ENCODE results near the gene NRN1.
"Not testable (repeated sequence)": the region's sequence is repeated elsewhere in the genome, so short reads cannot be mapped to it uniquely, and the experiment has no call there.

NRN1 gene, protein sequence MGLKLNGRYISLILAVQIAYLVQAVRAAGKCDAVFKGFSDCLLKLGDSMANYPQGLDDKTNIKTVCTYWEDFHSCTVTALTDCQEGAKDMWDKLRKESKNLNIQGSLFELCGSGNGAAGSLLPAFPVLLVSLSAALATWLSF

DNA sequence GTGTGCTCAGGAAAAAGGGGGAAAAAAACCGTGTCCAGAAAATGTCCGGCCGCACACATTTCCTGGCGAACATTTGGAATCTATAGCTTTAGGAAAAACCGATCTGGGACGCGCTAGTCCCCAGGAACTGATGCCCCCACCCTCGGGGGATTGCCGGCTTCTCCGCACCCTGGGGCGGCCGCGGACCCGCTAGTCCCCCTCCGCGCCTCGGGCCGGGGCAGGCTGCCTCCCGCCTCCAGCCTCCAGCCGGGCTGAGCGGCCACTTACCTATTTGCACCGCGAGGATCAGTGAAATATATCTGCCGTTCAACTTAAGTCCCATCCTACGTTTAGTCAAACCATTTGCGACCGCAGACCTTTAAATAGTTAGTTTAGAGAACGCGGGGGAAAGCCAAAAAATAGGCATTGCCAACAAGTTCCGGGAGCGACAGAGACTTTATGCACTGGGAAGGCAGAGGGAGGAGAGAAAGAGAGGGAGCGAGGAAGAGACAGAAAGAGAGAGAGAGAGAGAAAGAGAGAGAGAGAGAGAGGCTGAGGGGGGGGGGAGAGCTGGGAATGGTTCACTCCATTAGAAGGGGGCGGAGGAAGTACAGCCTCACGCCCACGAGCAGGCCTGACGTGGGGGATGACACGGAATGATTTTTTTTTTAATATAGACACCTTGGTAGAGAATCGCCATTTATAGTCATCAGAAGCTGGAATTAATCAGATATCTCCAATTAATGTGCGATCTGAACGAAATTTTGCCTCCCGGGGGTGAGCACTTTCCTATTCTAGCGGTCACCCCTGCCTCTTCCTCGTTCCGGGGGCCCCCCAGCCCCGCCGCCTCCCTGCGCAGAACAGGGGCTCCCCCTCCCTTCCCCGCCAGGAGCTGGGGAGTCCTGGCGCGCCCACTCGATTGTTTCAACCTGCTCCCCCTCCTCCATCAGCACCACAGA lies at the start of gene NRN1:
Gene NRN1 (minus strand): TSS at position 498 of the 938 bp plus-strand sequence. CDS start 176 bp downstream, at position 322.
- DNase-seq (ENCODE audit: low read depth), result no peak

GRCh38 chr6:6052216-6052615 lies 45.5 kb upstream of the NRN1 start:
- no peak for DNase-seq (ENCODE audit: low read depth)

DNA sequence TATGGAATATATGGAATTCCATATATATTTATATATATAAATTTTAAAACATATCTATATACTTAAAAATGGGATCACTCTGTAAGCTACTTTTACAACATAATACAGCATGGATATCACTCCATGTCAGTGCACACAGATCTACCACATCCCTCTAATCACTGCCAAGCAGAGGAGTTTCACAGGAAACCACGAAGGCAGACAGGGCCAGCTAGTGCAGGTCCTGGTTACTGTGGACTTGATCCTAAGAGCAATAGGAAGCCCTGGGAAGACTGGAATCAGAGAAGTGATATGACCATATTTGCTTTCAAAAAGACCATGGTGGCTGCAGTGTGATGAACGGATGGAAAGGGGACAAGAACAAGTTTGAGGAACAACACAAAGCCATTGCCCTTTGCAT lies 40.0 kb upstream of the NRN1 start:
- no peak for DNase-seq (ENCODE audit: low read depth)

DNA sequence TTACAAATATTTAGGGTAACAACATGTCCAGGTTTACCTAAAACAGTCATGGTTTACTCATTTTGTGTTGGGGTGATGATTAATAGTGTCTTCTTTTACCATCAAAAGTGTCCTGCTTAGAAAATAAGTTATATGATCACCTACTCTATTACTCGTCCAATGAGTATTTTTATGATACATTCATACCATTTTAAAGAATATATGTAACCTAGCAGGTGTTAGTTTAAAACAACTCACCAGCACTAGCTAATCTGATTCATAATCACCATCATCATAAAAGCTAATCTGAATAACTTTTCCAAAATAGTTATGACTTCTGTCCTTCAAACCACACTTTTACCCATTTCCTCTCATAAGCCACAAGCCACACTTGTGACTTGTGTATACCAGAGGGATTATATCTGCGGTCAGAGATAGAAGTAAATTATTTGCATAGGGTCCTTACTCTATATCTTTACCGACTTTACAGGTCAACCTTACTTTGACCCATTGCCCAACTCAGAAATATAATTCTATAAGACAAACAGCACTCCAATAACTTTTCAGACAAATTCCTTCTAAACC lies 33.3 kb upstream of the NRN1 start:
- no peak for DNase-seq (ENCODE audit: low read depth)

DNA sequence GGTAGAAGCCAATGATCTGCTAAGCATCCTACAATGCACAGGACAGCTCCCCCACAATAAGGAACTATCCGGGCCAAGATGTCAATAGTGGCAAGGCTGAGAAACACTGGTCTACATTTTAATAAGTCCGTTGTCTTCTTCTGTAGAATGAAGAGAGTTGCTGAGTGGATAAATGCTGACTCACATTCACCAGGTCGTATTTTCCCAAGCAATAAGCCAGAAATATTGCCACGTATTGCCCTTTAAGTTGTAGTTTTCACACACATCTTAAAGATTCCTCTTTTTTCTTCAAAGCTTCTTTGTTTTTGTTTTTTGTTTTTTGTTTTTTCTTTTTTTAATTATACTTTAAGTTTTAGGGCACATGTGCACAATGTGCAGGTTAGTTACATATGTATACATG lies 30.5 kb upstream of the NRN1 start:
- DNase-seq (ENCODE audit: low read depth), result no peak

- no peak for DNase-seq (ENCODE audit: low read depth)
Observed at GRCh38 chr6:6033858-6034257, 27.1 kb upstream of the NRN1 start.

DNA sequence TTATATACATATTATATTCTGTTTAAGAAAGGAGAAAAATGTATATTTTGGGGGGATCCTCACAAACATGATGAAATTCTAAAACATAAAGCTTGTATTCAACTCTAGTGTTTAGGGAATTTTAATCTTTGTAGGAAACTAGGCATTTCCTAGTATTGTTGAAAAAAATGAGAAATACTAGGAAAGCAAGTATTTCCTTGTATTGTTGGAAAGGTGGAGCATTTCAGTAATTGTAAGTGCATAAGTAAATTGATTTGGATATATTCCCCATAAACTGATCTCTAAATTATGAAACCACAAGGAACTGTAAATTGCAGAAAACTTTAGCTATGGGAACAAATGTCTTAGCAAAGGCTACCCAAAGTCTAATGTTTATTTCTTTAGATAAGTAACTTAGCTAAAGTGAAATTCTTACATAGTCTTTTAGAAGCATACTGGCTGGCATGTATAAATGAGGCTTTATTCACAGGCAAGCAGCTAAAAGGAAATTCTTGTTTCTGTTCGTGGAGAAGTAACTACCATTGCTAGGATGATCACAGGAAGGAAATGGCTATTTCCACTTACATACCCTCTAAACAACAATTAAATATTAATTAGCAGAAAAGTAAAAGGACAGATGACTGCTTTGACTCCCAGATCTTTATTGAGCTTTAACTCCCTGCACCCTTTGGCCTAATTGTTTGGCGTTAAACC lies 19.9 kb upstream of the NRN1 start:
- DNase-seq (ENCODE audit: low read depth), result no peak

- DNase-seq (ENCODE audit: low read depth), result no peak
Observed at GRCh38 chr6:6025736-6026135, 19.0 kb upstream of the NRN1 start.

DNA sequence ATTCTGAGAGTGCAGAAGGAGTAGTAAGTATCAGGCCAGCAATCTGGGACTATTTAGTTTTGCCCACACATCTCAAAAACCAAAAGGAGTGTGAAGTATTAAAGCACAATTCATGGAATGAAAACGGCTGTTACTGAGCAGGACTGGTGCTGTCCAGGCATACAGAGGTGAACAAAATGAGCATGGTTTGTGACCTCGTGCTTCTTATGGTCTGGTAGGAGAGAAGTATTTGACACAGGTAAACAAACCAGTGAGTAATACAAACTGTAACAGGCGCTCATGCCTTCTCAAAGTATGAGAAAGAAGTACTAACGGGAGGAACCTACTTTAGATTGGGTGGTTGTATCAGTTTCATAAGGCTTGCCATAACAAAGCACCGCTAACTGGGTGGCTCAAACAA lies 17.5 kb upstream of the NRN1 start:
- no peak for DNase-seq (ENCODE audit: low read depth)

- DNase-seq (ENCODE audit: low read depth), result not testable (repeated sequence)
Observed at GRCh38 chr6:6022841-6023240, 16.1 kb upstream of the NRN1 start.

GRCh38 chr6:6008648-6009421 lies 2.1 kb upstream of the NRN1 start:
- DNase-seq (ENCODE audit: low read depth), result no peak

DNA sequence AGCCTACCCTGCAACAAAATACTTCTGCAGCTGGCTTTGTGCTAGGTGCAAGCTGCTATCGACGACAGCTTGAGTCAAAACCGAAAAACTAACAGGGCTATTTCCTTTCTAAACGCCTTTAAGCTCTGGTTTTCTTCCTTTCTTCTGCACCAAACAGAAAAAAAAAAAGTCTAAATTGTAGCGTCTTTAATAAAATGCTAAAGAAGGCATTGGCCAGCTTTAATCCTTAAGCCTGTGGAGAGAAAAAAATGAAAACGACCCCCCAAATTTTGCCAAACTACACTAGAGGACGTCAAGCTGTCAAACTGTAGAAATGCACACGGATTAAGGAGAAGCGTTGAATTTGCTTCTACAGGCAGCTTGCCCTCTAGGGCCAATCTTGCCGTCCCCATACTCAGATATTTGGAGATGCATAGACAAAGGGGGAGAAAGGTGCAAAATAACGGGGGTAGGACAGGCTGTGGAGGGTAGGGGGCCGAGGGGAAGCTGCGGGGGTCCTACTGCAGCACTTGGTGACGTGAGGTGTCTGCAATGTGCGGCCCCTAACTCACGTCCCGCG lies 1.4 kb upstream of the NRN1 start:
- DNase-seq (ENCODE audit: low read depth), result no peak

DNA sequence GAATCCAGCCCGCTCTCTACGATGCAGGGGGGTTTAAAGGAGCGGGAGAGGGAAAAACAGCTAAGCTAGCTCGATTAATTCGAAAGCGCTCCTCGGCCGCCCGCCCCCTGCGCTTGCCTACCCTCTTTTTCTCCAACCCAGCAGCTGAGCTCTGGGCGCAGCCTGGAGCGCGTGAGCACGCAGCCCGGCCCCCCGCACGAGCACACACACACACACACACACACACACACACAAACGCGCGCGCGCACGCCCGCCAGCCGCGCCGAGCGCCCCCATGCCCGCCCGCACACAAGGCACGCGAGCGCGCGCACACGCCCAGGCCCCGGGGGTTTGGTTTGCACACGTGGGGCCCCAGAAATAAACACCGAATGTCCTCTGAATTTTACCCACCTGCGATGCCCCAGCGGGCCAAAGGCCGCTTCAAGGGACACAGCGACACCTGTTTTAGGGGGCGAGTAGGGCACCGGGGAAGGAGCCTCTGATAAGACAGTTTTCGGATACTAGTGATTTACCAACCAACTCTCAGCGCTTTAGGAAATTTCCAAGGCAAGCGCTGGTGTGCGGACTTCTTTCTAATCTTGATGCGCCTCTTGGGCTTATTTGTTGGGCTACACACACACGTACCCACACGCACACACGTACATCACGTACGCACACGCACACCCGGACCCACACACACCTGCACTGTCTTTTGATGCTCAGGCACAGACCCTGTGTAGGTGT lies 802 bp upstream of the NRN1 start:
- DNase-seq (ENCODE audit: low read depth), result no peak

- DNase-seq (ENCODE audit: low read depth), result no peak
Observed at GRCh38 chr6:6006006-6006427, 708 bp downstream of the NRN1 start.

DNA sequence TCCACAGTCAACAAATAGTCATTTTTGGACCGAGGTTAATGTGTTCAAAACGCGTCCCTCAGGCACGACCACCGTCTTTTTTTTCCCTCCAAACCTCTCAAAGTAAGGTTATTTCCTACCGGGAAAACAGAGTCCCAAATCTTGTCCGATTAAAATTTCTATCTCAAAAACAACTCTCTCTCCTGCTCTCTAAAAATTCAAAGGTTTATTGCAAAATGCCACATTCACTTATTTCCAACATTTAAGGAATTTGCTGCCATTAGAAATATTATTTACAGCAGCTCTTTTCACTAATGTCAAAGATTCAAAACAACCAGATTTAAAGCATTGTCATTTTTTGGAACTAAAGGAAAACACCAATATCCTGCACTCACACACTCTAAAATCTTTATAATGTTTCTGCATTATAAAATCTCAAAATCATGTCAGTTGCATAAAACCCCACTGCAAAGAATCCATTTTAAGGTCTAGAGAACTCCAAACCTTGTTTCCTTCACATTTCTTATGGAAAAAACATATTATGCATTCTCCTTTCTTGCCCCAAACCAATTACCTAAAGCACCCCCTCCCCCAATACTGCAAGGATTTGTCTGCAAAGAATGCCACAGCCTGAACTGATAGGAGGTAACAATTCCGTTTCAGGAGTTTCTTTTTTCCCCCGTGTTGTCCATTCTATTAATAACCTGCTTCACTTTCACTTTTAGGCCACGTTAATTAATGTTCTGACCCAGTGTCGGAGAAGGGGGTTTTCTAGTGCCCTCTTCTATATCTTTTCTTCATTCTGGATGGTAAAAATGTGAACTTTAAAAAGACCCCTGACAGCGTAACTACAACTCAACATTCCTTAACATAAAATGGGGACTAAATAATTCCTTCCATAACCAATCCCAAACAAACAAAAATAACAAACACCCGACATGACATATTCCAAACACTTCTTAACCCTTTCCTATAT lies 1.4 kb downstream of the NRN1 start:
- DNase-seq (ENCODE audit: low read depth), result no peak

- no peak for DNase-seq (ENCODE audit: low read depth)
Observed at GRCh38 chr6:6004390-6004995, 2.2 kb downstream of the NRN1 start.

DNA sequence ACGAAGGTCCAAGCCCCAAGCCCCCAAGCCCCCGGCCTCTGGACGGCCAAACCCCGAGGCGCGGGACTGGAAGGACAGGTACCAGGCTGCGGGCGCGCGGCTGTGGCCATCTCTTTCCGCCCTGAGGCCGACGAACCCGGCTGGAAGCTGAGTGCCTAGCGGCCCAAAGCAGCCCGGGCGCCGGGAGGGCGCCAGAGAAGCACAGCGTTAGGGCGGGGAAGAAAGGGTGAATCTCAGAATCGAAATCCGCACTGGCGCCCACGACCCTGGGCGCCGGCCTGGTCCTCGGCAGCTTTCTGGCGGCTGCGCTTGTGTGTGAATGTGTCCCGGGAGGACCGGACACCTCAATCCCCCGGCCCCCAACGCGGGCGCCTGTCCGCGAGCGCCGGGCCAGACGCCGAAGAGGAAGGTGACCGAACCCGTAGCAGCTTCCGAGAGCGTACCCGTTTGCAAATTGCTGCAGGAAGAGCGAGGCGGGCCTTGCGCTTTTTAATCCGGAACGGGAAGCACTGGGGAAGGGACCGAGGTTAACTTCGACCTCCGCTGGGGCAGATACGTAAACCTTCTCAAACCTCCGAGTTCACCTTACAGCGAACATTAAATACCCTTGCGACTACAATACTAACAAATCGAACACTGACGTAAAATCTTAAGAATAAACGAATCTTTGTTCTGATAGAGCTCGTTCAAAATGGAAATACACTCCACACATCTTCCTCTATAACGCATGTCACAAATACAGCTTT lies 2.9 kb downstream of the NRN1 start:
- DNase-seq (ENCODE audit: low read depth), result no peak

DNA sequence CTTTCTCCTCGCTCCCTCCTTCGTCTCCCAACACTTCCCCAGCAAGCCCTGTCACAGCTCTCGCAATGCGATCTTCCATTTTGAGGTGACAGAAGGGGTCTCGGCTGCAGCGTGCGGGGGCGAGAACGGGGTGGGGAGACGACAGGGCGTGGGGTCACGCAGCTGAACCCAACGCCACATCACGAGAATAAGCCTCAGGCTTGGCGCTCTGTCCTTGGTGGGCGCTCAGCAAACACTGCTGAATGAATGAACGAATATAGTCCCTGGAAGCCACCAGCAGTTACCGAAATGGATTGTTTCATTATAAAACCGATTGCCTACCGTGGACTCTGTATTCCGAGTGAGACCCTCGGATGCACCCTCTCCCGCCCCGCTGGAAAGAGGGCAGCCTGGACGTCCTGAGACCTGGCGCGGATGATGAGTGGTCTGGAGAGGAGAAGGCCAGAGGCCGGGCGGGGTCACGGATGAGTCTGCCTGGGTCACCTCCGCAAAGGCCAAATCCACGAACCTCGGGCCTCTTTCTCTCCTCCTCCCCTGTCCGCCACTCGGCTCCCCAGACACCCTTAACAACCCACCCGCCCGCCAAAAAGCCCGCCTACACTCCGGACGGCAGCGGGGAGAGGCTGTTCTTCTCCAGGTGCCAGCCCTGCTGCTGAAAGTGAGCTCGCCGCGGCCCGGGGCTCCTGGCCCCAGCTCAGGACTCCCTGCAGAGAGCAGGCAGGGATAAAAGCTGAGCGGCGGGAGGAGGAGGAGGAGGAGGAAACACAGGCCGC lies 3.7 kb downstream of the NRN1 start:
- DNase-seq (ENCODE audit: low read depth), result no peak
